Measurements from ENCODE around the gene SART3.

DNA sequence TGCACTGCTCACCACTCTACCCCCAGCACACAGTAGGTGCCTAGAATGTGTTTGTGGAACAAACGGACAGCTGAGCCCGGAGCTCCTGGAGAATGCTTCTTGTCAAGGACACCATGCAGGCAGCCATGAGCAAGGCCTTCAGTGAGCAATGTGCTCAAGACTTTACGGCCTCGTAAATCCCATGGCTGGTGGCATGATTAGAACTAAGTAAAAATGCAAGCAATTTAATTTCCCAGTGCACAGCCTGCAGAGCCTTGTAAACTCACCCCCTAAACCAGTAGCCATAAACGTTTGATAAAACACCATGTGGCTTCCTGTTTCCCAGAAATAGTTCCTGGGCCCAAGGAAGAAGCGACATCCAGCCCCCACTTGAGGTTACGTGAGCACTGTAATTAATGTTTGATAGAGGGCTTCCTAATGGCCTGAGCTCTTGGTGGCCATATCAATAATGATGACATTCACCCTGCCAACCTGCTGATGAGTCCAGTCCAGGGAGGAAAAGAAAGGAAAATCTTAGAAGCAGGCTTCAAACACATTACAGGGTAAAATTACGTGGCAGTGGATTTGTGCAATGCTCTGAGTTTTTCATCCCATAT, 82.3 kb downstream of the SART3 start:
- TF ChIP-seq, protein P1, sequence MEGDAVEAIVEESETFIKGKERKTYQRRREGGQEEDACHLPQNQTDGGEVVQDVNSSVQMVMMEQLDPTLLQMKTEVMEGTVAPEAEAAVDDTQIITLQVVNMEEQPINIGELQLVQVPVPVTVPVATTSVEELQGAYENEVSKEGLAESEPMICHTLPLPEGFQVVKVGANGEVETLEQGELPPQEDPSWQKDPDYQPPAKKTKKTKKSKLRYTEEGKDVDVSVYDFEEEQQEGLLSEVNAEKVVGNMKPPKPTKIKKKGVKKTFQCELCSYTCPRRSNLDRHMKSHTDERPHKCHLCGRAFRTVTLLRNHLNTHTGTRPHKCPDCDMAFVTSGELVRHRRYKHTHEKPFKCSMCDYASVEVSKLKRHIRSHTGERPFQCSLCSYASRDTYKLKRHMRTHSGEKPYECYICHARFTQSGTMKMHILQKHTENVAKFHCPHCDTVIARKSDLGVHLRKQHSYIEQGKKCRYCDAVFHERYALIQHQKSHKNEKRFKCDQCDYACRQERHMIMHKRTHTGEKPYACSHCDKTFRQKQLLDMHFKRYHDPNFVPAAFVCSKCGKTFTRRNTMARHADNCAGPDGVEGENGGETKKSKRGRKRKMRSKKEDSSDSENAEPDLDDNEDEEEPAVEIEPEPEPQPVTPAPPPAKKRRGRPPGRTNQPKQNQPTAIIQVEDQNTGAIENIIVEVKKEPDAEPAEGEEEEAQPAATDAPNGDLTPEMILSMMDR (IDR thresholded peaks at IDR 0.05 in 2 of 3, conservative IDR thresholded peaks at IDR 0.05 in 1 of 3; ENCODE audit: control insufficient read depth in 2 of 3, extremely low read depth in 1 of 3, insufficient read depth in 1 of 3, low read depth in 3 of 3, low read length in 3 of 3), result no peak
- TF ChIP-seq, protein P2, sequence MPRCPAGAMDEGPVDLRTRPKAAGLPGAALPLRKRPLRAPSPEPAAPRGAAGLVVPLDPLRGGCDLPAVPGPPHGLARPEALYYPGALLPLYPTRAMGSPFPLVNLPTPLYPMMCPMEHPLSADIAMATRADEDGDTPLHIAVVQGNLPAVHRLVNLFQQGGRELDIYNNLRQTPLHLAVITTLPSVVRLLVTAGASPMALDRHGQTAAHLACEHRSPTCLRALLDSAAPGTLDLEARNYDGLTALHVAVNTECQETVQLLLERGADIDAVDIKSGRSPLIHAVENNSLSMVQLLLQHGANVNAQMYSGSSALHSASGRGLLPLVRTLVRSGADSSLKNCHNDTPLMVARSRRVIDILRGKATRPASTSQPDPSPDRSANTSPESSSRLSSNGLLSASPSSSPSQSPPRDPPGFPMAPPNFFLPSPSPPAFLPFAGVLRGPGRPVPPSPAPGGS (IDR thresholded peaks at IDR 0.05; ENCODE audit: borderline replicate concordance, insufficient read depth, low read depth, low read length, poor library complexity, severe bottlenecking), result no peak
- TF ChIP-seq PML (IDR thresholded peaks at IDR 0.05; ENCODE audit: low read length) (no peak), TAF1 (IDR thresholded peaks at IDR 0.05; ENCODE audit: borderline replicate concordance, low read depth, low read length) (no peak), SMARCA5 (IDR thresholded peaks at IDR 0.05) (no peak), POLR2A (IDR thresholded peaks at IDR 0.05; ENCODE audit: low read depth, low read length) (no peak), SRF (IDR thresholded peaks at IDR 0.05; ENCODE audit: low read depth in 2 of 2, low read length in 2 of 2) (no peak), RAD21 (IDR thresholded peaks at IDR 0.05; ENCODE audit: insufficient read depth, low read depth, low read length) (no peak), ZNF274 (IDR thresholded peaks at IDR 0.05; ENCODE audit: insufficient read depth, insufficient read length) (no peak), ZNF24 (IDR thresholded peaks at IDR 0.05) (no peak), SMAD1 (IDR thresholded peaks at IDR 0.05; ENCODE audit: low read depth, partially characterized antibody) (no peak)
- TF ChIP-seq, protein P3, sequence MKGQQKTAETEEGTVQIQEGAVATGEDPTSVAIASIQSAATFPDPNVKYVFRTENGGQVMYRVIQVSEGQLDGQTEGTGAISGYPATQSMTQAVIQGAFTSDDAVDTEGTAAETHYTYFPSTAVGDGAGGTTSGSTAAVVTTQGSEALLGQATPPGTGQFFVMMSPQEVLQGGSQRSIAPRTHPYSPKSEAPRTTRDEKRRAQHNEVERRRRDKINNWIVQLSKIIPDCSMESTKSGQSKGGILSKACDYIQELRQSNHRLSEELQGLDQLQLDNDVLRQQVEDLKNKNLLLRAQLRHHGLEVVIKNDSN (IDR thresholded peaks at IDR 0.05; ENCODE audit: borderline replicate concordance, extremely low read length, insufficient read depth, low read depth, low read length), result no peak
- TF ChIP-seq, protein P4, sequence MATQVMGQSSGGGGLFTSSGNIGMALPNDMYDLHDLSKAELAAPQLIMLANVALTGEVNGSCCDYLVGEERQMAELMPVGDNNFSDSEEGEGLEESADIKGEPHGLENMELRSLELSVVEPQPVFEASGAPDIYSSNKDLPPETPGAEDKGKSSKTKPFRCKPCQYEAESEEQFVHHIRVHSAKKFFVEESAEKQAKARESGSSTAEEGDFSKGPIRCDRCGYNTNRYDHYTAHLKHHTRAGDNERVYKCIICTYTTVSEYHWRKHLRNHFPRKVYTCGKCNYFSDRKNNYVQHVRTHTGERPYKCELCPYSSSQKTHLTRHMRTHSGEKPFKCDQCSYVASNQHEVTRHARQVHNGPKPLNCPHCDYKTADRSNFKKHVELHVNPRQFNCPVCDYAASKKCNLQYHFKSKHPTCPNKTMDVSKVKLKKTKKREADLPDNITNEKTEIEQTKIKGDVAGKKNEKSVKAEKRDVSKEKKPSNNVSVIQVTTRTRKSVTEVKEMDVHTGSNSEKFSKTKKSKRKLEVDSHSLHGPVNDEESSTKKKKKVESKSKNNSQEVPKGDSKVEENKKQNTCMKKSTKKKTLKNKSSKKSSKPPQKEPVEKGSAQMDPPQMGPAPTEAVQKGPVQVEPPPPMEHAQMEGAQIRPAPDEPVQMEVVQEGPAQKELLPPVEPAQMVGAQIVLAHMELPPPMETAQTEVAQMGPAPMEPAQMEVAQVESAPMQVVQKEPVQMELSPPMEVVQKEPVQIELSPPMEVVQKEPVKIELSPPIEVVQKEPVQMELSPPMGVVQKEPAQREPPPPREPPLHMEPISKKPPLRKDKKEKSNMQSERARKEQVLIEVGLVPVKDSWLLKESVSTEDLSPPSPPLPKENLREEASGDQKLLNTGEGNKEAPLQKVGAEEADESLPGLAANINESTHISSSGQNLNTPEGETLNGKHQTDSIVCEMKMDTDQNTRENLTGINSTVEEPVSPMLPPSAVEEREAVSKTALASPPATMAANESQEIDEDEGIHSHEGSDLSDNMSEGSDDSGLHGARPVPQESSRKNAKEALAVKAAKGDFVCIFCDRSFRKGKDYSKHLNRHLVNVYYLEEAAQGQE (IDR thresholded peaks at IDR 0.05; ENCODE audit: low read depth, low read length), result no peak
- TF ChIP-seq, protein P5, sequence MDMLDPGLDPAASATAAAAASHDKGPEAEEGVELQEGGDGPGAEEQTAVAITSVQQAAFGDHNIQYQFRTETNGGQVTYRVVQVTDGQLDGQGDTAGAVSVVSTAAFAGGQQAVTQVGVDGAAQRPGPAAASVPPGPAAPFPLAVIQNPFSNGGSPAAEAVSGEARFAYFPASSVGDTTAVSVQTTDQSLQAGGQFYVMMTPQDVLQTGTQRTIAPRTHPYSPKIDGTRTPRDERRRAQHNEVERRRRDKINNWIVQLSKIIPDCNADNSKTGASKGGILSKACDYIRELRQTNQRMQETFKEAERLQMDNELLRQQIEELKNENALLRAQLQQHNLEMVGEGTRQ (IDR thresholded peaks at IDR 0.05; ENCODE audit: borderline replicate concordance, low read depth, low read length), result no peak

Data from GM12878 (cell line).